Kidney epithelial cell (primary cell): ENCODE measurements around the gene ATG101. TPM values are rescaled to one million over a fixed set of nuclear protein-coding genes. Genes with fewer than 3 reads are reported as not detected.

Experiments used
- DNase-seq: peaks from one replicate; pipeline ENCODE4 v3.0.0-alpha.2; 2010; ENCODE audit warnings: low read depth
- H3K27me3 ChIP-seq: 2 replicates; pipeline ENCODE4 v1.6.0; 2011; ENCODE audit warnings: low read length; ENCODE audit not compliant: control insufficient read depth, insufficient read depth
- H3K36me3 ChIP-seq: 2 replicates; pipeline ENCODE4 v1.5.1; 2011; ENCODE audit warnings: low read length; ENCODE audit not compliant: control insufficient read depth, insufficient read depth
- H3K4me3 ChIP-seq: 2 replicates; pipeline ENCODE4 v1.5.1; 2011; ENCODE audit warnings: low read depth, mild to moderate bottlenecking, control low read depth, low read length
- total RNA-seq: library from RNA; depleted of rRNA; stranded (reverse); fragments of >200 nt; gene quantifications from 2 replicates; pipeline ENCODE4 v1.2.3, GENCODE V29; 2015
- TF ChIP-seq, protein P1 (sequence below): IDR thresholded peaks from 2 replicates; pipeline ENCODE4 v1.5.1; 2011; ENCODE audit warnings: mild to moderate bottlenecking, moderate library complexity, low read length, control low read depth, inconsistent platforms; ENCODE audit not compliant: insufficient read depth, poor library complexity, severe bottlenecking

Gene ATG101
- total RNA-seq, 1 donor from 2014 or later, result 83.1 TPM

DNA sequence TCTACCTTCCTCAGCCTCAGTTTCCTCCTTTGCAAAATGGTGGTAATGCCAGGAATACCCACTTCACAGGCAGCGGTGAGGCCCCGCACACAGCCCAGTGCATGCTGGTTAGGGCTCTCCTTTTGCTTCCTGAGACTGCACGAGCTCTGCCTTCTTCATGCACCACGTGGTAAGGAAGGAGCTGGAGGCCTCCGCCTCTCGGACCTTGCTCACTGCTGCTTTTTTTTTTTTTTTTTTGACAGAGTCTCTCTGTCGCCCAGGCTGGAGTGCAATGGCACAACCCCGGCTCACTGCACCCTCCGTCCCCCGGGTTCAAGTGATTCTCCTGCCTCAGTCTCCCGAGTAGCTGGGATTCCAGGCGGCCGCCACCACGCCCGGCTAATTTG is 44.9 kb upstream of the ATG101 start:
- TF ChIP-seq, protein P1, sequence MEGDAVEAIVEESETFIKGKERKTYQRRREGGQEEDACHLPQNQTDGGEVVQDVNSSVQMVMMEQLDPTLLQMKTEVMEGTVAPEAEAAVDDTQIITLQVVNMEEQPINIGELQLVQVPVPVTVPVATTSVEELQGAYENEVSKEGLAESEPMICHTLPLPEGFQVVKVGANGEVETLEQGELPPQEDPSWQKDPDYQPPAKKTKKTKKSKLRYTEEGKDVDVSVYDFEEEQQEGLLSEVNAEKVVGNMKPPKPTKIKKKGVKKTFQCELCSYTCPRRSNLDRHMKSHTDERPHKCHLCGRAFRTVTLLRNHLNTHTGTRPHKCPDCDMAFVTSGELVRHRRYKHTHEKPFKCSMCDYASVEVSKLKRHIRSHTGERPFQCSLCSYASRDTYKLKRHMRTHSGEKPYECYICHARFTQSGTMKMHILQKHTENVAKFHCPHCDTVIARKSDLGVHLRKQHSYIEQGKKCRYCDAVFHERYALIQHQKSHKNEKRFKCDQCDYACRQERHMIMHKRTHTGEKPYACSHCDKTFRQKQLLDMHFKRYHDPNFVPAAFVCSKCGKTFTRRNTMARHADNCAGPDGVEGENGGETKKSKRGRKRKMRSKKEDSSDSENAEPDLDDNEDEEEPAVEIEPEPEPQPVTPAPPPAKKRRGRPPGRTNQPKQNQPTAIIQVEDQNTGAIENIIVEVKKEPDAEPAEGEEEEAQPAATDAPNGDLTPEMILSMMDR, result no peak
- Histone ChIP-seq H3K4me3 (no peak overlapping the region), H3K27me3 (no peaks in the 10 kb centered on the region), H3K36me3 (no peaks in the 10 kb centered on the region)
- DNase-seq, result no peak

- Histone ChIP-seq H3K36me3 (no peaks in the 10 kb centered on the region), H3K4me3 (no peak overlapping the region), H3K27me3 (no peaks in the 10 kb centered on the region)
- TF ChIP-seq, protein P1, result no peak
- no peak for DNase-seq
Measured at GRCh38 chr12:52026263-52026662, 43.5 kb upstream of the ATG101 start.

GRCh38 chr12:52027085-52027843 is 42.5 kb upstream of the ATG101 start:
- Histone ChIP-seq H3K4me3 (no peak overlapping the region), H3K36me3 (no peaks in the 10 kb centered on the region), H3K27me3 (no peaks in the 10 kb centered on the region)
- no peak for DNase-seq
- TF ChIP-seq, protein P1, result no peak

- no peak for DNase-seq
- H3K36me3 ChIP-seq, result no peaks in the 10 kb centered on the region
- no peak overlapping the region for H3K4me3 ChIP-seq
- no peaks in the 10 kb centered on the region for H3K27me3 ChIP-seq
- TF ChIP-seq, protein P1, result no peak
Measured at GRCh38 chr12:52029685-52030084, 40.1 kb upstream of the ATG101 start.

DNA sequence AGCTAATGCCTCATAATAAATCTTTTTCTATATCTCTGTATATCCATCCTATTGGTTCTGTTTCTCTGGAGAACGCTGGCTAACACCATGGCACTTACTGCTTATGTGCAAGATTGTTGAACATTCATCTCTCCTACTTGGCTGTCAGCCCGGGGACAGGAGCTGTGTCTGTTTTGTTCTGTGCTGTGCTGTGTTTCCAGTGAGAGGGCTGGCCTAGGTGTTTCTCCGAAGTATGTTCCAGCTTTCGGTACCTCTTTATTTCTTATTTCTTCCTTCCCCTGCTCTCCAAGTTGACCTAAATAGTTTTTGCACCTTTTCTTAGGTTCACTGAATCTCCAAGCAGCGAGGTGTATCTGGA is 37.4 kb upstream of the ATG101 start:
- peaks cover 5% of the 10 kb centered on the region for H3K27me3 ChIP-seq
- peak overlapping the region; percentile 18 for H3K4me3 ChIP-seq
- TF ChIP-seq, protein P1, result no peak
- H3K36me3 ChIP-seq, result no peaks in the 10 kb centered on the region
- DNase-seq, result no peak
